Measurements from ENCODE around the gene ARF4. TPM values are rescaled to one million over a fixed set of nuclear protein-coding genes. Genes with fewer than 3 reads are reported as not detected.

The ARF4 gene
- total RNA-seq, 1 donor = 261 TPM

DNA sequence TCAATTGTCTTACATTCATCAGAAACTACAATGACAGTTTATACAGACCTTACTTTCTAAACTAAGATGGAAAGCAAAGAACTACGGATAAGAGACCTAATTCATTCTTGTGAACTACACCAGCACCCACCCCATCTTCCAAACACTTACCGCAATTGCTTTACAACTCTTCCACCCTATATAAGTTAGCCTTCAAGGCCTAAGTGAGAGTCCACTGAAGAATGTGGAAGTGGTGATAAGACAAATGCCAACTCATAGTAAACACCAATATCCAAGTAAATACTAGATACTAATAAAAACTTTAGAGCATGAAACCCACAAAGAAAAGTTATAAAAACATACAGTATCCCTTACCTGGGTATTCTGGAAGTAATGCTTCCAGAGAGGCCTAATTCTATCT is 13.6 kb downstream of the ARF4 start:
- H3K4me1 ChIP-seq (ENCODE audit: insufficient read depth, low read length) = peaks cover 24% of the 10 kb centered on the region
- no peak for DNase-seq (ENCODE audit: insufficient read length, low spot score, missing footprints)
- H3K9me3 ChIP-seq (ENCODE audit: low read depth, low read length) = no peaks in the 10 kb centered on the region
- TF ChIP-seq, protein P1, sequence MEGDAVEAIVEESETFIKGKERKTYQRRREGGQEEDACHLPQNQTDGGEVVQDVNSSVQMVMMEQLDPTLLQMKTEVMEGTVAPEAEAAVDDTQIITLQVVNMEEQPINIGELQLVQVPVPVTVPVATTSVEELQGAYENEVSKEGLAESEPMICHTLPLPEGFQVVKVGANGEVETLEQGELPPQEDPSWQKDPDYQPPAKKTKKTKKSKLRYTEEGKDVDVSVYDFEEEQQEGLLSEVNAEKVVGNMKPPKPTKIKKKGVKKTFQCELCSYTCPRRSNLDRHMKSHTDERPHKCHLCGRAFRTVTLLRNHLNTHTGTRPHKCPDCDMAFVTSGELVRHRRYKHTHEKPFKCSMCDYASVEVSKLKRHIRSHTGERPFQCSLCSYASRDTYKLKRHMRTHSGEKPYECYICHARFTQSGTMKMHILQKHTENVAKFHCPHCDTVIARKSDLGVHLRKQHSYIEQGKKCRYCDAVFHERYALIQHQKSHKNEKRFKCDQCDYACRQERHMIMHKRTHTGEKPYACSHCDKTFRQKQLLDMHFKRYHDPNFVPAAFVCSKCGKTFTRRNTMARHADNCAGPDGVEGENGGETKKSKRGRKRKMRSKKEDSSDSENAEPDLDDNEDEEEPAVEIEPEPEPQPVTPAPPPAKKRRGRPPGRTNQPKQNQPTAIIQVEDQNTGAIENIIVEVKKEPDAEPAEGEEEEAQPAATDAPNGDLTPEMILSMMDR (IDR thresholded peaks at IDR 0.05; ENCODE audit: extremely low read depth, low read depth, low read length) = no peak
- no peak overlapping the region for H3K27ac ChIP-seq (ENCODE audit: low read depth, low read length)
- no peak overlapping the region for H3K4me3 ChIP-seq (ENCODE audit: insufficient read depth, low read length)
- H3K36me3 ChIP-seq (ENCODE audit: insufficient read depth, low read length) = peaks cover 60% of the 10 kb centered on the region
- H3K79me2 ChIP-seq (ENCODE audit: insufficient read depth, low read length) = peaks cover 100% of the 10 kb centered on the region
- H3K4me2 ChIP-seq (ENCODE audit: insufficient read depth, low read length) = no peak overlapping the region
- peaks cover 85% of the 10 kb centered on the region for H4K20me1 ChIP-seq (ENCODE audit: insufficient read depth, low read length)
- H2AFZ ChIP-seq (ENCODE audit: low read length) = no peak overlapping the region
- no peaks in the 10 kb centered on the region for H3K27me3 ChIP-seq (ENCODE audit: insufficient read depth, low read length)

DNA sequence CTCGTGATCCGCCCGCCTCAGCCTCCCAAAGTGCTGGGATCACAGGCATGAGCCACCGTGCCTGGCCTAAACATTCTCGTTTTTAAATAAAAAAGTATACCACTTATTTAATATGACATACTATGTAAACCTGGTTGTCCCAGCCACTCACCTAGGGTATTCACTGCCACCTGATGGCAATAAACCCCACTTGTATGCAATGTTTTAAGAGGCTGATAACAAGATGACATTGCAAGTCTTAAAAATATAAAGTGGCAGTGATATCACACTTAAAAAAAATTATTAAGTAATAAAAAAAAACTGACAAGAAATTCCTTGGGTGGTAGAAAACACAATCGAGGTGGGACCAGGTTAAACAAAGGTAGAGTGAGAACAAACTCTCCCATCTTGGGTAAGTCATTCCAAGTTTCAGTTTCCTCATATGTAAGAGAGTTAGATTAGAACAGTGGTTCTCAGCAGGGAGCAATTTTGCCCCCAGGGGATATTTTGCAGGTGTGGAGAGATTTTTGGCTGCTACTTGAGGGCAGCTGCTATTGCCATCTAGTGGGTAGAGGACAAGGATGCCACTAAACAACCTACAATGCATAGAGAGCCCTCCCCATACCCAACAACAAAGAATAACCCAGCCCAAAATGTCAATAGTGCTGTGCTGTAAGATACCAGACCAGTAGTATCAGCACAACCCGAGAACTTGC is 14.5 kb downstream of the ARF4 start:
- Histone ChIP-seq H3K4me1 (ENCODE audit: insufficient read depth, low read length) (peaks cover 21% of the 10 kb centered on the region), H3K27ac (ENCODE audit: low read depth, low read length) (peak overlapping the region; percentile 1), H3K9me3 (ENCODE audit: low read depth, low read length) (no peaks in the 10 kb centered on the region), H3K27me3 (ENCODE audit: insufficient read depth, low read length) (no peaks in the 10 kb centered on the region), H3K4me2 (ENCODE audit: insufficient read depth, low read length) (no peak overlapping the region), H3K79me2 (ENCODE audit: insufficient read depth, low read length) (peaks cover 100% of the 10 kb centered on the region), H3K4me3 (ENCODE audit: insufficient read depth, low read length) (no peak overlapping the region), H3K36me3 (ENCODE audit: insufficient read depth, low read length) (peaks cover 69% of the 10 kb centered on the region), H2AFZ (ENCODE audit: low read length) (no peak overlapping the region), H4K20me1 (ENCODE audit: insufficient read depth, low read length) (peaks cover 83% of the 10 kb centered on the region)
- TF ChIP-seq, protein P1 (IDR thresholded peaks at IDR 0.05; ENCODE audit: extremely low read depth, low read depth, low read length) = peak; percentile 13
- no peak for DNase-seq (ENCODE audit: insufficient read length, low spot score, missing footprints)

DNA sequence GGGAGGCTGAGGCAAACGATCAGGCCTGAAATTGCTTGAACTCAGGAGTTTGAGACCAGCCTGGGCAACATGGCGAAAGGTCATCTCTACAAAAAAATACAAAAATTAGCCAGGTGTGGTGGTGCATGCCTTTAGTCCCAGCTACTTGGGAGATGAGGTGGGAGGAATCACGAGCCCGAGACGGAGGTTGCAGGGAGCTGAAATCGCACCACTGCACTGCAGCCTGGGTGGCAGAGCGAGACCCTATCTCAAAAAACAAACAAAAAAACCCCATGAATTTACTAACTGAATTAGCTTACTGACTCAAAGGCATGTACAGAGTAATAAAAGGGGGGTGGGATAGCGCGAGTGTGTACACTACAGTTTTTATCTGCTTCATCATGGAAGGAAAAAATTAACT is 19.3 kb downstream of the ARF4 start:
- H3K4me1 ChIP-seq (ENCODE audit: insufficient read depth, low read length) = peaks cover 2% of the 10 kb centered on the region
- peaks cover 94% of the 10 kb centered on the region for H3K36me3 ChIP-seq (ENCODE audit: insufficient read depth, low read length)
- DNase-seq (ENCODE audit: insufficient read length, low spot score, missing footprints) = no peak
- no peaks in the 10 kb centered on the region for H3K27me3 ChIP-seq (ENCODE audit: insufficient read depth, low read length)
- TF ChIP-seq, protein P1 (IDR thresholded peaks at IDR 0.05; ENCODE audit: extremely low read depth, low read depth, low read length) = no peak
- H3K4me2 ChIP-seq (ENCODE audit: insufficient read depth, low read length) = no peak overlapping the region
- no peak overlapping the region for H3K4me3 ChIP-seq (ENCODE audit: insufficient read depth, low read length)
- H3K9me3 ChIP-seq (ENCODE audit: low read depth, low read length) = no peaks in the 10 kb centered on the region
- H4K20me1 ChIP-seq (ENCODE audit: insufficient read depth, low read length) = peaks cover 72% of the 10 kb centered on the region
- no peak overlapping the region for H3K27ac ChIP-seq (ENCODE audit: low read depth, low read length)
- peaks cover 95% of the 10 kb centered on the region for H3K79me2 ChIP-seq (ENCODE audit: insufficient read depth, low read length)
- H2AFZ ChIP-seq (ENCODE audit: low read length) = no peak overlapping the region

DNA sequence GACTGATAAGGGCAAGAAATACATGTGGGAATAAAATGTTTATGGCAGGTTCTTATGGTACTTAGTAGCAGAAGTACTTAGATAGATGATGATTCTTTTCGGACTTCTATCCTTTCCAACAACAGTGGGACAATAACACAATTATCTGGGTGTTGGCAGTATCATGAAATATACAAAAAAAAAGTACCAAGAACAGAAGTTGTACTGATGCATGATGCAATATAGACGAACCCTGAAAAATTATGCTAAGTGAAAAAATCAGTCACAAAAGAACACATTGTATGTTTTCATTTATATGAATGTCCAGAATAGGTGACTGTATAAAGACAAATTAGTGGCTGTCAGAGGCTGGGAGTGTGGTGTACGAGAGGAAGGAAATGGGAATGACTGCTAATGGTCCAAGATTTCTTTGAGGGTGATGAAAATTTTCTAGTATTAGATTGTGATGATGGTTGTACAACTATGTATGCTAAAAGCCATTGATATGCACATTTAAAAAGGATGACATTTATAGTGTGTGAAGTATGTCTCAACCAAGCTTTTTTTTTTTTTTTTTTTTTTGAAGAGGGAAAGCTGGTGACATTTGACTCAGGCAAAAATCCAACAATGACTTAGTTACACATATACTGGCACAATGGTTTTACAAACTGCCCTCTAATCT is 21.0 kb downstream of the ARF4 start:
- H3K4me2 ChIP-seq (ENCODE audit: insufficient read depth, low read length) = no peak overlapping the region
- TF ChIP-seq, protein P1 (IDR thresholded peaks at IDR 0.05; ENCODE audit: extremely low read depth, low read depth, low read length) = no peak
- H4K20me1 ChIP-seq (ENCODE audit: insufficient read depth, low read length) = peaks cover 60% of the 10 kb centered on the region
- H3K36me3 ChIP-seq (ENCODE audit: insufficient read depth, low read length) = peaks cover 94% of the 10 kb centered on the region
- H3K27ac ChIP-seq (ENCODE audit: low read depth, low read length) = no peak overlapping the region
- H3K4me1 ChIP-seq (ENCODE audit: insufficient read depth, low read length) = no peaks in the 10 kb centered on the region
- no peak for DNase-seq (ENCODE audit: insufficient read length, low spot score, missing footprints)
- no peaks in the 10 kb centered on the region for H3K27me3 ChIP-seq (ENCODE audit: insufficient read depth, low read length)
- no peak overlapping the region for H3K4me3 ChIP-seq (ENCODE audit: insufficient read depth, low read length)
- peaks cover 87% of the 10 kb centered on the region for H3K79me2 ChIP-seq (ENCODE audit: insufficient read depth, low read length)
- H2AFZ ChIP-seq (ENCODE audit: low read length) = no peak overlapping the region
- no peaks in the 10 kb centered on the region for H3K9me3 ChIP-seq (ENCODE audit: low read depth, low read length)

Measured in osteoblast (primary cell).